DOHH2 (cell line): ENCODE results near the gene HOXC12.
A peak's percentile ranks its signal among the peaks of the same experiment; 100 is the strongest.

Experiments
- H3F3A ChIP-seq: fragments of 200-600 bp; sonication (generic), shearing (Covaris generic); 2 replicates; pipeline ENCODE4 v1.6.0; 2016; ENCODE audit warnings: antibody characterized with exemption, mild to moderate bottlenecking; ENCODE audit not compliant: control insufficient read depth, insufficient read depth
- H3K27ac ChIP-seq: fragments of 200-600 bp; sonication (generic); 2 replicates; pipeline ENCODE4 v1.5.1; 2014; ENCODE audit warnings: low read depth, mild to moderate bottlenecking, low read length, moderate library complexity
- H3K27me3 ChIP-seq: fragments of 200-600 bp; sonication (generic); 2 replicates; pipeline ENCODE4 v1.6.1; 2014; ENCODE audit warnings: mild to moderate bottlenecking, low read length, mixed read lengths; ENCODE audit not compliant: control insufficient read depth
- H3K36me3 ChIP-seq: fragments of 200-600 bp; sonication (generic); 2 replicates; pipeline ENCODE4 v1.6.1; 2014; ENCODE audit warnings: mild to moderate bottlenecking, low read length, moderate library complexity, mixed read lengths; ENCODE audit not compliant: control insufficient read depth
- H3K4me1 ChIP-seq: fragments of 200-600 bp; sonication (generic); 2 replicates; pipeline ENCODE4 v1.6.1; 2014; ENCODE audit warnings: mild to moderate bottlenecking, low read length, mixed read lengths; ENCODE audit not compliant: control insufficient read depth
- H3K4me2 ChIP-seq: fragments of 200-600 bp; sonication (generic); 2 replicates; pipeline ENCODE4 v1.6.0; 2014; ENCODE audit warnings: mild to moderate bottlenecking, low read length, moderate library complexity
- H3K4me3 ChIP-seq: fragments of 200-600 bp; sonication (generic); 2 replicates; pipeline ENCODE4 v1.5.1; 2014; ENCODE audit warnings: mild to moderate bottlenecking, low read length, mixed read lengths
- H3K79me2 ChIP-seq: fragments of 200-600 bp; sonication (generic); 2 replicates; pipeline ENCODE4 v1.6.1; 2014; ENCODE audit warnings: mild to moderate bottlenecking, low read length, mixed read lengths; ENCODE audit not compliant: control insufficient read depth
- H3K9me2 ChIP-seq: fragments of 200-600 bp; sonication (generic); replicated peaks from 2 replicates; pipeline ENCODE4 v1.6.1; 2014; ENCODE audit warnings: mild to moderate bottlenecking, low read length, mixed read lengths; ENCODE audit not compliant: control insufficient read depth
- H3K9me3 ChIP-seq: fragments of 200-600 bp; sonication (generic); 2 replicates; pipeline ENCODE4 v1.6.1; 2014; ENCODE audit warnings: antibody characterized with exemption, low read length, mixed read lengths; ENCODE audit not compliant: control insufficient read depth, insufficient read depth
- H4K20me1 ChIP-seq: fragments of 200-600 bp; sonication (generic); 2 replicates; pipeline ENCODE4 v1.6.0; 2014; ENCODE audit warnings: low read depth, mild to moderate bottlenecking, antibody characterized with exemption, low read length, moderate library complexity; ENCODE audit not compliant: control insufficient read depth, insufficient read depth
- CTCF ChIP-seq: fragments of 200-600 bp; sonication (generic); IDR thresholded peaks from one replicate; pipeline ENCODE4 v1.5.1; 2014; ENCODE audit warnings: antibody characterized with exemption, mild to moderate bottlenecking, low read depth, low read length; ENCODE audit not compliant: poor library complexity, severe bottlenecking
- EZH2phosphoT487 ChIP-seq: fragments of 200-600 bp; sonication (generic); IDR thresholded peaks from 2 replicates; pipeline ENCODE4 v1.6.1; 2017; ENCODE audit warnings: borderline replicate concordance, mild to moderate bottlenecking, antibody characterized with exemption, low read length, moderate library complexity, mixed read lengths

HOXC12 gene

GRCh38 chr12:53932915-53933314, 21.8 kb upstream of the HOXC12 start:
- Histone ChIP-seq H3K79me2 (no peaks in the 10 kb centered on the region), H3K4me3 (no peak overlapping the region), H3F3A (no peaks in the 10 kb centered on the region), H3K4me2 (no peak overlapping the region), H3K9me2 (no peaks in the 10 kb centered on the region), H3K9me3 (no peaks in the 10 kb centered on the region), H3K36me3 (no peaks in the 10 kb centered on the region), H4K20me1 (no peaks in the 10 kb centered on the region), H3K4me1 (peaks cover 6% of the 10 kb centered on the region), H3K27ac (no peak overlapping the region), H3K27me3 (peaks cover 84% of the 10 kb centered on the region)
- TF ChIP-seq EZH2phosphoT487 (no peak), CTCF (no peak)

DNA sequence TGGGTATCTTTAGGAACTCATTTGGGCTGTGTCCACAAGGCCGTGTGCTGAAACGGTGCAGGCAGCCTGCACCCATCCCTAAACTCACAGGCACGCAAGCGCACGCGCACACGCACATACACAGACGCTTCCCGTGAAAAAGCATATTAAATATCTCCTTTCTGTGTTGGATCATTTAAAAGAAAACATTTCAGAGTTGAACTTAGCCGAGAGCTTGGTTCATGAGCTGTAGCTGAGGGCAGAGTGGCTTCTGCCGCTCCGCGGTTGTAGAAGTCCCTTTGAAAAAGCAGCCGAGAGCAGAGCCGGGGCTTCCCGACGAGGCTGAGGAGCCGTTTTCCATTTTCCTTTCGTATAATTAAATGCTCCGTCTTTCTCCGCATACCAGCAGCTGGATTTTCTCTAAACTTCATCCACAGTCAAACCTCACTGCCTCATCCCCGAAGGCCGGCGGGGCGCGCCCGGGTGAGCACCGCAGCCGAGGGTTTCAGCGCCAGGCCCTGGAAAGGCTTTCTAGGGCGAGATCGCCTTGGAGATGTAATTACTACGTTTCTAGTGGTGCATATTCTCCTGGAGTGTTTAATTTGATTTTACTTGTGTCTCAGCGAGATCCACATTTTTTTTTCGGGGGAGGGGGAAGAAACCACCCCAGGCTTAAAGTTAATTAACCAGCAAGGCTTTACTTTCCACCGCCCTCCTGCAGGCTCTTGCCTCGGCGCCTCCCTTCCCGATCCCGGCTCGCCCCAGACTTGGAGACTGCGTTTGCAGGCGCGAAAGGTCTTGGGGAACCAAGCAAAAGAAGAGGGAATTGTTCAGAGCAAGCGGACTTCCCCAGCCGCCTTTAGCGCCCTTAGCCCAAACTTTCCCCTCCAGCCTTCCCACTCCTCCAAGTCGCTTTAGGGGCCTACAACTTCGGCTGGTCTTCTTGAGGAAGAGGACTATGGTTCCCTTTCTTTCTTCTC, 19.0 kb upstream of the HOXC12 start:
- TF ChIP-seq EZH2phosphoT487 (peak; percentile 77; the same call in 1 of the 2 replicates), CTCF (no peak)
- peak overlapping the region; percentile 35; the same call in 1 of the 2 replicates for H3K4me2 ChIP-seq
- H3K79me2 ChIP-seq: no peaks in the 10 kb centered on the region
- H3K4me1 ChIP-seq: peaks cover 6% of the 10 kb centered on the region
- H3K4me3 ChIP-seq: no peak overlapping the region
- H3K36me3 ChIP-seq: no peaks in the 10 kb centered on the region
- no peaks in the 10 kb centered on the region for H4K20me1 ChIP-seq
- no peaks in the 10 kb centered on the region for H3K9me2 ChIP-seq
- no peak overlapping the region for H3K27ac ChIP-seq
- H3K27me3 ChIP-seq: peaks cover 72% of the 10 kb centered on the region
- no peaks in the 10 kb centered on the region for H3K9me3 ChIP-seq
- no peaks in the 10 kb centered on the region for H3F3A ChIP-seq

- H3K9me3 ChIP-seq: no peaks in the 10 kb centered on the region
- H3K4me3 ChIP-seq: no peak overlapping the region
- H3K27me3 ChIP-seq: peaks cover 76% of the 10 kb centered on the region
- H4K20me1 ChIP-seq: no peaks in the 10 kb centered on the region
- H3F3A ChIP-seq: no peaks in the 10 kb centered on the region
- peaks cover 6% of the 10 kb centered on the region for H3K4me1 ChIP-seq
- TF ChIP-seq CTCF: no peak
- no peak for TF ChIP-seq EZH2phosphoT487
- no peak overlapping the region for H3K4me2 ChIP-seq
- no peaks in the 10 kb centered on the region for H3K36me3 ChIP-seq
- H3K27ac ChIP-seq: no peak overlapping the region
- H3K79me2 ChIP-seq: no peaks in the 10 kb centered on the region
- H3K9me2 ChIP-seq: no peaks in the 10 kb centered on the region
Observed at GRCh38 chr12:53937099-53937498, 17.6 kb upstream of the HOXC12 start.
